Stimulated activated CD8-positive, alpha-beta memory T cell treated with anti-CD3 and anti-CD28 coated beads, Interleukin-4, amount 100 ng/mL, for 4 hours (primary cell): ENCODE measurements around the gene TMSB4Y.

Experiments
- DNase-seq, 2 donors: peaks; one replicate each; pipeline ENCODE4 v3.0.0-alpha.2; 2020; ENCODE audit warnings: low read depth in 2 of 2, low spot score in 1 of 2

The TMSB4Y gene

GRCh38 chrY:13703568-13703968, at the start of gene TMSB4Y:
TSS of gene TMSB4Y (plus strand) at chrY:13703899.
- DNase-seq, result peak in 1 of 2 donors; percentile 18

- no peak for DNase-seq
Observed at GRCh38 chrY:13664162-13664561, 39.5 kb upstream of the TMSB4Y start.

GRCh38 chrY:13671122-13671521, 32.6 kb upstream of the TMSB4Y start:
- no peak for DNase-seq

DNA sequence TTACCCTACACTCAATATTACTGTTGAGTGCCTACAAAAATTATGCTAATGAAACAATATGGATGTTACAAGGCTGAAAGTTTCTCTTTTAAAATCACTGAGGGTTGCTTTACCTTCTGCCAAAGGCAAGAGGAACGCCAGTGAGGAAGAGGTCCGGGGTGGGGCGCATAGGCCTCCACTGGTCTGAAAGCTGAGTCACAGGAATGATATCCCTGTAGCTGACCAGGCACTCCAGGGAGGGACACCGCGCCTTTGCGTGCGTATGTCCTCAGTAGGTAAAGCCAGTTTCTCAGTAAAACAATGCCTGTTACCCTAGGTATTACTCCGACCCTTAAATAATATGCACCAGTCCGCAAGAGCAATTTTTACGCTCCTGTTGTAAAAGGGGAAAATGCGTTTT, 1.4 kb upstream of the TMSB4Y start:
- no peak for DNase-seq

DNA sequence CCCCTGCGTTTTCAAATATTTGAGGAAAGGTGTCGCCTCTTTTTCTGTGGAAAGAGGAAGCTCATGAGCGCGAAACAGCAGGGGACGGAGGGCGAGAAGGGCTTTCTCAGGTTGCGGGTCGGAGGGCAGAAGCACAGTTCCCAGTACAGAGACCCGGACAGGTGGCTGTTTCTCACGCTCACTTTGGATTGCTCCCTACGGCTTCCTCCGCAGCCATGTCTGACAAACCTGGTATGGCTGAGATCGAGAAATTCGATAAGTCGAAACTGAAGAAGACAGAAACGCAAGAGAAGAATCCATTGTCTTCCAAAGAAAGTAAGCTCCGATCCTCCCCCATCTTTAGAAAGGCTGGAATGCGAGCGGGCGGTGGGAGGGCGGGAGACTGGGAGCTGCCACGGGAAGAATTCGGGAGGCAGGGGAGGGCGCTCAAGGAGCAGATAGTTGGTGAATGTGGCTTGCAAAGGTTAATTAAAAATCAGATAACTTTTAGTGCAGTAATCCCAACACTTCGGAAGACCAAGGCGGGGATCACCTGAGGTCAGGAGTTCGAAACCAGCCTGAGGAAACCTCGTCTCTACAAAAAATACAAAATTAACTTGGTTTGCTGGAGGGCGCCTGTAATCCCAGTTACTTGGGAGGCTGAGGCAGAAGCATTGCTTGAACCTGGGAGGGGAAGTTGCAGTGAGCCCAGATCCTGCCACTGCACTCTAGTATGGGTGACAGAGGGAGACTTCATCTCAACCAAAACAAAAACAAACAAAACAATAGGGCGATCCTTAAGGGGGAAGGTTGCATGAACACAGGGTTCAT, 627 bp downstream of the TMSB4Y start:
- DNase-seq, result no peak

- no peak for DNase-seq
Observed at GRCh38 chrY:13705197-13705596, 1.5 kb downstream of the TMSB4Y start.

GRCh38 chrY:13708038-13708437, 4.3 kb downstream of the TMSB4Y start:
- no peak for DNase-seq

GRCh38 chrY:13718996-13719395, 15.3 kb downstream of the TMSB4Y start:
- DNase-seq, result no peak

DNA sequence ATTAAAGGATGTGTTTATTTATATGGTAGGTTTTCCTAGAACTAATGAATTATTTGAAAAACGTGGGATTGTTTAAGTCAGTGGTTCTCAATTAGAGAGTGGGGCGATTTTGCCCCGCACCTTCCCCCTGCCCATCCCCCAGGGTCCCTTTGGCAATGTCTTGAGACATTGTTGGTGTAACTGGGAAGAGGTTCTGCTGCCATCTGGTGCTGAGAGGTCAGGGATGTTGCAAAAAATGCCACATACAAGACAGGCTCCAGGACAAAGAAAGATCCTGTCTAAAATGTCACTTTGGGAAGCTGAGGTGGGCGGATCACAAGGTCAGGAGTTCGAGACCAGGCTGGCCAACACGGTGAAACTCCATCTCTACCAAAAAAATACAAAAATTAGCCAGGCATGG, 25.8 kb downstream of the TMSB4Y start:
- no peak for DNase-seq

GRCh38 chrY:13738618-13739017, 34.9 kb downstream of the TMSB4Y start:
- no peak for DNase-seq

DNA sequence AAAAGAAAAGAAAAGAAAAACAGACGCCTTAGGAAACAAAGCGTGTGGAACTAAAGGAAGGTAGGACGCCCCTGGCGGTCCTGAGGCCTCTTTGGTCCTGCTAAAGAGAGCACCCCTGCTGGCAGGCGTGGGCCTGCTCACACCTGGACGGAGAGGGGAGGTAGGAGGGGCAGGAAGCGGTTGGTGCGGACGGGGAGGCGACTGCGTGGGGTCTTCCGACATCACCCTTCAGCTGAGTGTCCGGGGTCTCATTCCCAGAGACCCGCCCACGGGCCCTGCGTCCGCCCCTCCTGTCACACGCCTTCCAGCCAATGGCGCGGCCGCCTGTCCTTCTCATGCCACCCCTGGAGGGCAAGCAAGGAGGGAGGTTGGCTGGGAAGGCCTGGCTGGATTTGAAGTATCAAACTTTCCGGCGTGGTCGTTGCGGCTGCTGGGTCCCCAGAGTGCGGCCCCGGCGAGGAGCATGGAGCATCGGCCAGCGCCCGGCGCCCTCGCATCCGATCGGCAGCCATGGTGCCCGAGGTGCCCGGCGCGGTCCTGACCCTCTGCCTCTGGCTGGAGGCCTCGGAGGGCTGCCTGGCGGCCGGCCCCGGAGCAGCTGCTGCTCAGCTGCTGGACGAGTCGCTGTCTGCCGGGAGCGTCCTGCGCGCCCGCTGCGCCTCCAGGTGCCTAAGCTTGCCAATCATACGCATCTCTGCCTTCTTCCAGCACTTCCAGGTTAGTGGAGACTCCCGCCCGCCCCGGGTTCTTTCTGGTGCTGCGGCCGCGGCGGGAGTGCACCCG, 47.8 kb downstream of the TMSB4Y start:
- no peak for DNase-seq

GRCh38 chrY:13754661-13755060, 51.0 kb downstream of the TMSB4Y start:
- DNase-seq, result no peak
